GM23338 (cell line): Measurements from ENCODE around the gene RUNX1. TPM values are rescaled to one million over a fixed set of nuclear protein-coding genes. Genes with fewer than 3 reads are reported as not detected.

ENCODE experiments used
- ATAC-seq: fragments of 200-7000 bp; cut with Tn5 transposase; 3 replicates; pipeline ENCODE4 v1.9.1; 2020
- DNase-seq: peaks from one replicate; pipeline ENCODE4 v3.0.0-alpha.2; 2015; ENCODE audit warnings: low spot score
- H2AFZ ChIP-seq: fragments of 200-600 bp; sonication (generic); 2 replicates; pipeline ENCODE4 v1.8.0; 2016; ENCODE audit warnings: antibody characterized with exemption, mild to moderate bottlenecking, moderate library complexity
- H3F3A ChIP-seq: fragments of 200-600 bp; sonication (generic); replicated peaks from 2 replicates; pipeline ENCODE4 v1.8.0; 2017; ENCODE audit warnings: antibody characterized with exemption, mixed run types, low read depth
- H3K27ac ChIP-seq: fragments of 200-600 bp; sonication (generic); 2 replicates; pipeline ENCODE4 v1.6.1; 2016; ENCODE audit warnings: low read depth
- H3K27me3 ChIP-seq: fragments of 200-600 bp; sonication (generic); 2 replicates; pipeline ENCODE4 v1.8.0; 2016; ENCODE audit warnings: mild to moderate bottlenecking, mixed run types, moderate library complexity; ENCODE audit not compliant: insufficient read depth
- H3K36me3 ChIP-seq: fragments of 200-600 bp; sonication (generic); 2 replicates; pipeline ENCODE4 v1.8.0; 2016; ENCODE audit warnings: mild to moderate bottlenecking; ENCODE audit not compliant: insufficient read depth
- H3K4me1 ChIP-seq: fragments of 200-600 bp; sonication (generic); 2 replicates; pipeline ENCODE4 v1.8.0; 2016; ENCODE audit warnings: mild to moderate bottlenecking, moderate library complexity; ENCODE audit not compliant: insufficient read depth
- H3K4me2 ChIP-seq: fragments of 200-600 bp; sonication (generic); 2 replicates; pipeline ENCODE4 v1.7.1; 2017; ENCODE audit warnings: mixed run types
- H3K4me3 ChIP-seq: fragments of 200-600 bp; sonication (generic); 2 replicates; pipeline ENCODE4 v1.6.1; 2016; ENCODE audit warnings: mixed run types
- H3K79me2 ChIP-seq: fragments of 200-600 bp; sonication (generic); replicated peaks from 2 replicates; pipeline ENCODE4 v1.8.0; 2017; ENCODE audit warnings: mild to moderate bottlenecking; ENCODE audit not compliant: insufficient read depth
- H3K9me2 ChIP-seq: fragments of 200-600 bp; sonication (generic); 2 replicates; pipeline ENCODE4 v1.8.0; 2017; ENCODE audit not compliant: insufficient read depth
- H4K20me1 ChIP-seq: fragments of 200-600 bp; sonication (generic); replicated peaks from 2 replicates; pipeline ENCODE4 v1.8.0; 2017; ENCODE audit warnings: mild to moderate bottlenecking; ENCODE audit not compliant: insufficient read depth
- H3K27ac Mint-ChIP-seq: 2 replicates; pipeline ENCODE4 v1.8.0; 2020; ENCODE audit warnings: inconsistent platforms, mild to moderate bottlenecking, moderate library complexity, mixed read lengths
- H3K27me3 Mint-ChIP-seq: 3 replicates; pipeline ENCODE4 v1.8.0; 2022; ENCODE audit warnings: low read depth, mild to moderate bottlenecking, moderate library complexity, mixed read lengths, inconsistent platforms; ENCODE audit not compliant: insufficient read depth, poor library complexity
- H3K36me3 Mint-ChIP-seq: 3 replicates; pipeline ENCODE4 v1.8.0; 2021; ENCODE audit warnings: low read depth, mild to moderate bottlenecking, inconsistent platforms, moderate library complexity, mixed read lengths
- H3K4me1 Mint-ChIP-seq: 3 replicates; pipeline ENCODE4 v1.8.0; 2020; ENCODE audit warnings: mild to moderate bottlenecking, inconsistent platforms, mixed read lengths
- H3K4me3 Mint-ChIP-seq: 3 replicates; pipeline ENCODE4 v1.8.0; 2021; ENCODE audit warnings: moderate library complexity, mild to moderate bottlenecking, inconsistent platforms, mixed read lengths
- H3K9me3 Mint-ChIP-seq: 3 replicates; pipeline ENCODE4 v1.8.0; 2020; ENCODE audit warnings: moderate library complexity, mild to moderate bottlenecking, inconsistent platforms, mixed read lengths
- CREB1 ChIP-seq: fragments of 250-450 bp; sonication (Bioruptor Pico); IDR thresholded peaks from 2 replicates; pipeline ENCODE4 v1.5.0; 2020; ENCODE audit warnings: low read depth, mild to moderate bottlenecking, moderate library complexity
- EZH2 ChIP-seq: fragments of 200-600 bp; sonication (generic); IDR thresholded peaks from one replicate; pipeline ENCODE4 v1.8.0; 2017; ENCODE audit warnings: antibody characterized with exemption, mild to moderate bottlenecking, low read depth; ENCODE audit not compliant: unreplicated experiment
- EZH2phosphoT487 ChIP-seq: fragments of 200-600 bp; sonication (generic); IDR thresholded peaks from one replicate; pipeline ENCODE4 v1.8.1; 2018; ENCODE audit warnings: antibody characterized with exemption; ENCODE audit not compliant: unreplicated experiment
- JUNB ChIP-seq: IDR thresholded peaks from one replicate; pipeline ENCODE4 v1.6.1; 2016; ENCODE audit warnings: antibody characterized with exemption; ENCODE audit not compliant: unreplicated experiment
- NANOG ChIP-seq: IDR thresholded peaks from 2 replicates; pipeline ENCODE4 v1.6.1; 2016; ENCODE audit warnings: antibody characterized with exemption, borderline replicate concordance
- ZNF114 ChIP-seq: fragments of 250-450 bp; sonication (Bioruptor Pico); IDR thresholded peaks from 2 replicates; pipeline ENCODE4 v1.5.0; 2020; ENCODE audit warnings: mild to moderate bottlenecking, moderate library complexity
- ZNF331 ChIP-seq: fragments of 250-450 bp; sonication (Bioruptor Pico); IDR thresholded peaks from 2 replicates; pipeline ENCODE4 v1.5.0; 2020; ENCODE audit warnings: low read depth, mild to moderate bottlenecking, moderate library complexity
- polyA plus RNA-seq: library from polyadenylated mRNA; unstranded; fragments of >200 nt; fragmentation: Nextera tagmentation; extraction: Ambion mirVana; gene quantifications from 2 replicates; pipeline ENCODE4 v1.2.1, GENCODE V29; 2016
- total RNA-seq: library from RNA; depleted of rRNA; stranded (reverse); fragments of >200 nt; shearing (Covaris generic); gene quantifications from 2 replicates; pipeline ENCODE4 v1.2.3, GENCODE V29; 2014
- TF ChIP-seq, protein P1 (sequence below), 2 experiments: fragments of 200-600 bp in 1 of 2; sonication (generic) in 1 of 2; conservative IDR thresholded peaks; 2 replicates each; pipeline versions ENCODE4 v1.5.1 to v1.6.1; 2016 to 2017; ENCODE audit warnings: antibody characterized with exemption in 2 of 2, low read depth in 2 of 2, mild to moderate bottlenecking in 2 of 2, moderate library complexity in 1 of 2
- TF ChIP-seq, protein P2 (sequence below): IDR thresholded peaks from 2 replicates; pipeline ENCODE4 v1.6.1; 2016; ENCODE audit warnings: antibody characterized with exemption
- TF ChIP-seq, protein P3 (sequence below): IDR thresholded peaks from one replicate; pipeline ENCODE4 v1.6.1; 2018; ENCODE audit warnings: antibody characterized with exemption; ENCODE audit not compliant: unreplicated experiment

The RUNX1 gene
- total and polyA plus RNA-seq, 2 experiments from 2014 or later = 0.29 to 1.1 TPM

DNA sequence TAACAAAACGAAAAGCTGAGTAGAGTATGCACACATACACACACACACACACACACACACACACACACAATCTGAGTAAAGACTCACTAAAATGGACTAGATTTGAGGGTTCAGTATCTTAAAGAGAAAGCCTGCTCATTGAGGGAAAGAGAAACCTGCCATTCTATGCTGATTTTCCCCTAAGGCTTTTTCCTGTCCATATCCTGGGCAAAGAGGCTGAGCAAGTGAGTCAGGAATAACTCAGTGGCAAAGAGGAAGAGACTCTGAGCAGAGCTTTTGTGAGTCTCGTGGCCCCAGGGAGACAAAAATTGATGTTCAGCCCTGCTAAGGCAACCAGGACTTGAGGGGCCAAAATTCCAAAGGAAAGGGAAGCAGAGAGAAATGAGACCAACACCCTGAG lies 37.3 kb upstream of the RUNX1 start (continued):
- TF ChIP-seq, protein P1, sequence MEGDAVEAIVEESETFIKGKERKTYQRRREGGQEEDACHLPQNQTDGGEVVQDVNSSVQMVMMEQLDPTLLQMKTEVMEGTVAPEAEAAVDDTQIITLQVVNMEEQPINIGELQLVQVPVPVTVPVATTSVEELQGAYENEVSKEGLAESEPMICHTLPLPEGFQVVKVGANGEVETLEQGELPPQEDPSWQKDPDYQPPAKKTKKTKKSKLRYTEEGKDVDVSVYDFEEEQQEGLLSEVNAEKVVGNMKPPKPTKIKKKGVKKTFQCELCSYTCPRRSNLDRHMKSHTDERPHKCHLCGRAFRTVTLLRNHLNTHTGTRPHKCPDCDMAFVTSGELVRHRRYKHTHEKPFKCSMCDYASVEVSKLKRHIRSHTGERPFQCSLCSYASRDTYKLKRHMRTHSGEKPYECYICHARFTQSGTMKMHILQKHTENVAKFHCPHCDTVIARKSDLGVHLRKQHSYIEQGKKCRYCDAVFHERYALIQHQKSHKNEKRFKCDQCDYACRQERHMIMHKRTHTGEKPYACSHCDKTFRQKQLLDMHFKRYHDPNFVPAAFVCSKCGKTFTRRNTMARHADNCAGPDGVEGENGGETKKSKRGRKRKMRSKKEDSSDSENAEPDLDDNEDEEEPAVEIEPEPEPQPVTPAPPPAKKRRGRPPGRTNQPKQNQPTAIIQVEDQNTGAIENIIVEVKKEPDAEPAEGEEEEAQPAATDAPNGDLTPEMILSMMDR (conservative IDR thresholded peaks at IDR 0.05; ENCODE audit: low read depth in 2 of 2) = no peak
- TF ChIP-seq ZNF114 (CRISPR knock-in tag) (no peak), NANOG (no peak), EZH2phosphoT487 (no peak), CREB1 (CRISPR knock-in tag) (no peak), ZNF331 (no peak), EZH2 (no peak)
- TF ChIP-seq, protein P2, sequence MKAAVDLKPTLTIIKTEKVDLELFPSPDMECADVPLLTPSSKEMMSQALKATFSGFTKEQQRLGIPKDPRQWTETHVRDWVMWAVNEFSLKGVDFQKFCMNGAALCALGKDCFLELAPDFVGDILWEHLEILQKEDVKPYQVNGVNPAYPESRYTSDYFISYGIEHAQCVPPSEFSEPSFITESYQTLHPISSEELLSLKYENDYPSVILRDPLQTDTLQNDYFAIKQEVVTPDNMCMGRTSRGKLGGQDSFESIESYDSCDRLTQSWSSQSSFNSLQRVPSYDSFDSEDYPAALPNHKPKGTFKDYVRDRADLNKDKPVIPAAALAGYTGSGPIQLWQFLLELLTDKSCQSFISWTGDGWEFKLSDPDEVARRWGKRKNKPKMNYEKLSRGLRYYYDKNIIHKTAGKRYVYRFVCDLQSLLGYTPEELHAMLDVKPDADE = no peak
- TF ChIP-seq, protein P3, sequence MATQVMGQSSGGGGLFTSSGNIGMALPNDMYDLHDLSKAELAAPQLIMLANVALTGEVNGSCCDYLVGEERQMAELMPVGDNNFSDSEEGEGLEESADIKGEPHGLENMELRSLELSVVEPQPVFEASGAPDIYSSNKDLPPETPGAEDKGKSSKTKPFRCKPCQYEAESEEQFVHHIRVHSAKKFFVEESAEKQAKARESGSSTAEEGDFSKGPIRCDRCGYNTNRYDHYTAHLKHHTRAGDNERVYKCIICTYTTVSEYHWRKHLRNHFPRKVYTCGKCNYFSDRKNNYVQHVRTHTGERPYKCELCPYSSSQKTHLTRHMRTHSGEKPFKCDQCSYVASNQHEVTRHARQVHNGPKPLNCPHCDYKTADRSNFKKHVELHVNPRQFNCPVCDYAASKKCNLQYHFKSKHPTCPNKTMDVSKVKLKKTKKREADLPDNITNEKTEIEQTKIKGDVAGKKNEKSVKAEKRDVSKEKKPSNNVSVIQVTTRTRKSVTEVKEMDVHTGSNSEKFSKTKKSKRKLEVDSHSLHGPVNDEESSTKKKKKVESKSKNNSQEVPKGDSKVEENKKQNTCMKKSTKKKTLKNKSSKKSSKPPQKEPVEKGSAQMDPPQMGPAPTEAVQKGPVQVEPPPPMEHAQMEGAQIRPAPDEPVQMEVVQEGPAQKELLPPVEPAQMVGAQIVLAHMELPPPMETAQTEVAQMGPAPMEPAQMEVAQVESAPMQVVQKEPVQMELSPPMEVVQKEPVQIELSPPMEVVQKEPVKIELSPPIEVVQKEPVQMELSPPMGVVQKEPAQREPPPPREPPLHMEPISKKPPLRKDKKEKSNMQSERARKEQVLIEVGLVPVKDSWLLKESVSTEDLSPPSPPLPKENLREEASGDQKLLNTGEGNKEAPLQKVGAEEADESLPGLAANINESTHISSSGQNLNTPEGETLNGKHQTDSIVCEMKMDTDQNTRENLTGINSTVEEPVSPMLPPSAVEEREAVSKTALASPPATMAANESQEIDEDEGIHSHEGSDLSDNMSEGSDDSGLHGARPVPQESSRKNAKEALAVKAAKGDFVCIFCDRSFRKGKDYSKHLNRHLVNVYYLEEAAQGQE = no peak

DNA sequence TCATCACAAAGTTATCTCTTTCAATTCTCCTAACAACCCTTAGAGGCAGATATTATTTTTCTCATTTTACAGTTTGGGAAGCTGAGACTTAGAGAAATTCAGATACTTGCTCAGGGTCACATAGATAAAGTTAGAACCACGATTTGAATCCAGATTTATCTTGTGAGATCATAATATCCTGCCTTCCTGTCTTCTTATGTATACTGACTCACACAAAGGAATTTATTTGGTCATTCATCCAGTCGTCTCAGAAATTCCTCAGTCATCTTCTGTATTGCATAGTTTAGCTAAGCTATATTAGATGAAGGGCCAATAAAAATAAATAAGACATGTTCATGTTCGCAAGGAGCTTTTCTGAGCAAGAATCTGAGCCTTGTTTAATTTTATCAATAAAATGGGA lies 35.8 kb upstream of the RUNX1 start:
- peaks cover 5% of the 10 kb centered on the region for H3K27me3 Mint-ChIP-seq
- H3K4me3 Mint-ChIP-seq = no peak overlapping the region
- no peak for ATAC-seq
- Histone ChIP-seq H3K4me3 (no peak overlapping the region), H3K4me2 (no peak overlapping the region), H3K27ac (no peak overlapping the region), H4K20me1 (no peaks in the 10 kb centered on the region), H3K9me2 (no peaks in the 10 kb centered on the region), H2AFZ (no peak overlapping the region), H3K79me2 (no peaks in the 10 kb centered on the region), H3K4me1 (no peaks in the 10 kb centered on the region), H3K27me3 (no peaks in the 10 kb centered on the region), H3F3A (no peaks in the 10 kb centered on the region), H3K36me3 (0 out of 2 replicates have a peak, but pooled peaks cover 4% of the 10 kb centered on the region)
- peaks cover 4% of the 10 kb centered on the region for H3K9me3 Mint-ChIP-seq
- peaks cover 3% of the 10 kb centered on the region; the same call in 1 of the 3 replicates for H3K4me1 Mint-ChIP-seq
- TF ChIP-seq ZNF331 = no peak
- TF ChIP-seq JUNB = no peak
- DNase-seq = no peak
- H3K27ac Mint-ChIP-seq = no peak overlapping the region
- H3K36me3 Mint-ChIP-seq = 0 out of 3 replicates have a peak, but pooled peaks cover 5% of the 10 kb centered on the region
